Mesothelial cell of epicardium (in vitro differentiated cells): ENCODE measurements around the gene BCAR1. TPM values are rescaled to one million over a fixed set of nuclear protein-coding genes. Genes with fewer than 3 reads are reported as not detected.

ENCODE experiments used
- DNase-seq, 2 experiments: peaks; one replicate each; pipeline ENCODE4 v3.0.0; 2021; ENCODE audit warnings: low spot score in 2 of 2; ENCODE audit not compliant: unreplicated experiment in 2 of 2
- H3K27ac Mint-ChIP-seq: 2 replicates; pipeline ENCODE4 v1.8.0; 2021; ENCODE audit warnings: mixed read lengths
- H3K27me3 Mint-ChIP-seq: 2 replicates; pipeline ENCODE4 v1.8.0; 2021; ENCODE audit warnings: low read depth, mixed read lengths
- H3K36me3 Mint-ChIP-seq: 2 replicates; pipeline ENCODE4 v1.8.0; 2021; ENCODE audit warnings: mixed read lengths
- H3K4me1 Mint-ChIP-seq: 2 replicates; pipeline ENCODE4 v1.8.0; 2021; ENCODE audit warnings: mixed read lengths
- H3K4me3 Mint-ChIP-seq: 2 replicates; pipeline ENCODE4 v1.8.0; 2021; ENCODE audit warnings: mild to moderate bottlenecking, moderate library complexity, mixed read lengths
- H3K9me3 Mint-ChIP-seq: 2 replicates; pipeline ENCODE4 v1.8.0; 2021; ENCODE audit warnings: mixed read lengths
- total RNA-seq: library from RNA; stranded (reverse); gene quantifications from 3 replicates; pipeline ENCODE4 v1.2.1, GENCODE V29; 2021
- TF ChIP-seq, protein P1 (sequence below): fragments of 200-600 bp; sonication (generic); IDR thresholded peaks from one replicate; pipeline ENCODE4 v1.5.0; 2021; ENCODE audit warnings: antibody characterized with exemption; ENCODE audit not compliant: unreplicated experiment

The BCAR1 gene
- total RNA-seq, 1 donor from 2014 or later: 95.9 TPM

DNA sequence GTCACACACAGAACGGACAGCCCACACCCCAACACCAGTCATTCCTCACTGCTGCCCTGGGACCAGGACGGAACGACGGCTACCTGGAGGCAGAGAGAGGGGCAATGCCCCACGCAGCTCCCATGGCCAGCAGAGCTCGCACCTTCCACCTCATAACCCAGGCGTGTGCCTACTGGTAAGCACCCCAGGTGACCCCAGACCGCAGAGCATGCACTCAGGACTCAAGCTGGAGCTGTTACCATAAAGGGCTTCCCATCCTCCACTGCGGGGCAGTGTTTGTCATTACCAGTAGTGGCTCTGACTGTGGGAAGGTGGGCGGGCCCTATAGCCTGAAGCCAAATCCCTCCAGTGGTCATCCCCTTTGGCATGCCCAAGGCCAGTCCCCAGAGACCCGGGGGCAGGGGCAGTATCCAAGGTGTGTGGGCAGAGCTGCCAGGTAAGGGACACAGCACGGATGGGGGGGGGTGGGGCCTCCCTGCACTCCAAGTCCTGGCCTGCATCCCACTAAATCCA, 4.7 kb upstream of the BCAR1 start:
- H3K27me3 Mint-ChIP-seq: no peaks in the 10 kb centered on the region
- peak overlapping the region; percentile 94 for H3K27ac Mint-ChIP-seq
- no peak for DNase-seq
- H3K4me1 Mint-ChIP-seq: peaks cover 76% of the 10 kb centered on the region
- TF ChIP-seq, protein P1, sequence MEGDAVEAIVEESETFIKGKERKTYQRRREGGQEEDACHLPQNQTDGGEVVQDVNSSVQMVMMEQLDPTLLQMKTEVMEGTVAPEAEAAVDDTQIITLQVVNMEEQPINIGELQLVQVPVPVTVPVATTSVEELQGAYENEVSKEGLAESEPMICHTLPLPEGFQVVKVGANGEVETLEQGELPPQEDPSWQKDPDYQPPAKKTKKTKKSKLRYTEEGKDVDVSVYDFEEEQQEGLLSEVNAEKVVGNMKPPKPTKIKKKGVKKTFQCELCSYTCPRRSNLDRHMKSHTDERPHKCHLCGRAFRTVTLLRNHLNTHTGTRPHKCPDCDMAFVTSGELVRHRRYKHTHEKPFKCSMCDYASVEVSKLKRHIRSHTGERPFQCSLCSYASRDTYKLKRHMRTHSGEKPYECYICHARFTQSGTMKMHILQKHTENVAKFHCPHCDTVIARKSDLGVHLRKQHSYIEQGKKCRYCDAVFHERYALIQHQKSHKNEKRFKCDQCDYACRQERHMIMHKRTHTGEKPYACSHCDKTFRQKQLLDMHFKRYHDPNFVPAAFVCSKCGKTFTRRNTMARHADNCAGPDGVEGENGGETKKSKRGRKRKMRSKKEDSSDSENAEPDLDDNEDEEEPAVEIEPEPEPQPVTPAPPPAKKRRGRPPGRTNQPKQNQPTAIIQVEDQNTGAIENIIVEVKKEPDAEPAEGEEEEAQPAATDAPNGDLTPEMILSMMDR: no peak
- H3K36me3 Mint-ChIP-seq: no peaks in the 10 kb centered on the region
- H3K9me3 Mint-ChIP-seq: no peaks in the 10 kb centered on the region
- H3K4me3 Mint-ChIP-seq: no peak overlapping the region

DNA sequence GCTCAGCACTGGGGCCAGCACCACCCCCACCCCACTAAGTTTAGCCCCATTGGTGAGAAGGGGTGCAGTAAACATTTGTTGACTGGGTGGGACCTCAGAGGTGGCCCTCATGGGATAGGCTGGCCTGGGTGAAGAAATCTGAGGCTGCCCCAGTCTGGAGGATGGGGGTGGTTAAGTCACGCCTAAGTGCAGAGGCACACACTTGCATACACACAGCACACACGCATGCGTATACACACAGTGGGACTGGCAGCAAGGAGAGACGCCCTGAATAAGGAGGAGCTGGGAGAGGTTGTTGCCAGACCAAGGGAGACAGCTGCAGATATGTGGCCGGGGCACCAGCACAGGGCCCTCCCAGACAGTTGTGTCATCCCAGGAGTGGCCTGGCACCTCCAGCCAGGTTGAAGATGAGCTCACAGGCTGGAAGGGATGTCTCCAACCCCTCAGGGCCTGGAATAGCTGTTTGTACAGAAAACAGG, 3.0 kb upstream of the BCAR1 start:
- TF ChIP-seq, protein P1: no peak
- Mint-ChIP-seq H3K27me3 (no peaks in the 10 kb centered on the region), H3K36me3 (no peaks in the 10 kb centered on the region), H3K4me3 (no peak overlapping the region), H3K27ac (peak overlapping the region; percentile 94), H3K4me1 (peaks cover 80% of the 10 kb centered on the region), H3K9me3 (no peaks in the 10 kb centered on the region)
- no peak for DNase-seq

DNA sequence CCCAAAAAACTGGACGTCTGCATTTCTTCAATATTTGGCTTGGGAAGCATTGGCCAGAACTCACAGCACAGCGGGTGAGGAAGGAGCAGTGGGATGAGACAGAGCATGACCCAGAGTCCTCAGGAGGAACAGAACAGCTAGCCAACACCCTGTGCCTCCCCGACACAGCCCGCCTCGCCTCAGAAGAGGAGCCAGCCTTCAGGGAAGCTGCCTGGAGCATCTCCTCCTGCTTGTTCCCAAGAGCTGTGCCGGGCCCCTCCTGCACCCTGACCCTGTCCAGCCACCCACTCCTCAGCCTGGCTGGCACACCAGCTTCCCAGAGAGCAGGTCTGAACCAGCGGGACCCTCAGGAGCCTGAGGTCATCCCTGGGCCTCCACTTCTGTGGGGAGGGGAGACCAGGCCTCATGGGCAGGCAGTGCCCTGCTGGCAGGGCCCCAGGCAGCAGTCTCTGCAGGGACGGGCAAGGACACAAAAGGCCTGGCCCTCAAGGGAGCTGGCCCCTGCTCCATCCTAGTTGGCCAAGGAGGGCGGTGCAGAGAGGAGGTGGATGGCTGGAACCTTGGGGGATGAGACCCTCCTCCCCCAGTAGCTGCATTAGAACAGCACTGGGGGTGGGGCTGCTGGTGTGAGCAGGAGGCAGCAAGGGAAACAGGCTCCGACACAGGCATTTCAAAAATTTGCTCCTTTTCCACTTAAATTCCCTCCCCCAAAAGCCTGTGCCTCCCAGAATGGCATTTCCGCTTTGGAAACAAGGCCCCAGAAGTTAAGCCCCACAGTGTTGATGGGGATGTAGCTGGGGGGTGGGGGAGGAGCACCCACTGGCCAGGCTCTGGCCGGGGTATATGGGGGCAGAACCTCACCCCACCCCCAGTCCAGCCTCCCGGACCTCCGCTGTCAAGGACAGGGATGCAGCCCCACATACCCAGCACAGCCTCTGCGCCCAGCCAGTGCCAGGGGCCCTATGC, 1.8 kb upstream of the BCAR1 start:
- TF ChIP-seq, protein P1: no peak
- peak in 1 of 2 experiments; percentile 16 for DNase-seq
- Mint-ChIP-seq H3K4me3 (peak overlapping the region; percentile 46), H3K4me1 (peaks cover 77% of the 10 kb centered on the region), H3K27ac (peak overlapping the region; percentile 91), H3K9me3 (no peaks in the 10 kb centered on the region), H3K27me3 (no peaks in the 10 kb centered on the region), H3K36me3 (no peaks in the 10 kb centered on the region)

DNA sequence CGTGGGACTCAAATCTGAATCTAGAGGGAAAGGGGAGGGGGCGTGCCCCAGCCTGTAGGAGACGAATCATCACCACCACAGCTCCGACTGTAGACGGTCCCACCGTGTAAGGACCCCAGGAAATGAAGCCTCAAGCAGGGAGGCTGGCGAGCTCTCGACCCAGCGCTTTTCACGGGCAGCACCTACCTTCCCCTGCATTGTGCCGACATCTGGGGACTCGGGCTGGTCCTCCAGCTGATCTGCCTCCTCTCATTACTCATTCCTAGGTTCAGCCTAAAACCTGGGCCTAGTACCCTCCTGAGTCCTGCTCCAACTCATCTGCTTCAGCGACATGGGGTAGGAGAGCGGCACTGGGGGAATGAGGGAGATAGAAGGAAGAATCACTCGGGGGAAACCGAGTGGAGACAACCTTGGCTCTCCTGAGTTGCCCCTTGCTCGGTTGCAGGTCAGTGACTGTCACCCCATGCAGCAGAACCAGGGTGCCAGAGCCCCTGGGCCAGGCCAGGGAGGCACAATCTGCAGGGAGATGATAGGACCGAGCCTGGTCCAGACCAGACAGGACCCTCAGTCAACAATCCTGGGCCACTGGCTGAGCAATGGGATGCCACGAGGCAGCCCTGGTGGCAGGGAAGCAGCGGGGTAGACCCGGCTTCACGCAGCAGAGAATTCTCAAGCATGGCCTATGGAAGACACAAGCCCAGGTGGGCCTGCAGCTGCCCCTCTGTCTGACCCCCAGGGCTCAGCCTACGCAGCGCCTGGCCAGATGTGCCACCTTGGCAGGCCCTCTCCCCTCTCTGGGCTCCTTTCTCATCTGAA, 833 bp upstream of the BCAR1 start:
- TF ChIP-seq, protein P1: no peak
- Mint-ChIP-seq H3K4me1 (peaks cover 74% of the 10 kb centered on the region), H3K36me3 (no peaks in the 10 kb centered on the region)

DNA sequence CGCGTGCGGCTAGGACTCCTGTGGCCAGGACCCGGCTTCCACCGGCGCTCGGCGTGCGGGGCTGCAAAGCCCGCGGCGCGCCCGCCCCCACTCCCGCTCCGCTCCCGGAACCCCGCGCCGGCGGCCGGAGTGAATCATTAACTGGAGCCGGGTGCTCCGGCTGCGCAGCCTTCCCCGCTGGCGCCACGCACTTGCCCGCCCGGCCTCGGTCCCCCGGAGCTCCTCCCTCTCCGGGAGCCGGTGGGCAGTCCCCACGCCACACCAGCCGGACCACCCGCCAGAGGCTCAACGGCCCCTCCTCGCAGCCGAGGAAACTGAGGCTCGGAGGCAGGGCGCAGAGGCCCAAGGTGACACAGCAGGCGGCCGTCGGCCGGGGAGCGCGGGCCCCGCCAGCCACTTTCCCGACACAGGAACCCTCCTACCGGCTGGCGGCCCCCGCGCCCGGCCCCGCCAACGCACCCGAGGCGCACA, 580 bp downstream of the BCAR1 start:
- peak in 1 of 2 experiments; percentile 69 for DNase-seq
- peak overlapping the region; percentile 80 for H3K4me3 Mint-ChIP-seq
- H3K36me3 Mint-ChIP-seq: no peaks in the 10 kb centered on the region
- H3K4me1 Mint-ChIP-seq: peaks cover 73% of the 10 kb centered on the region
- peak overlapping the region; percentile 91 for H3K27ac Mint-ChIP-seq
- TF ChIP-seq, protein P1: no peak
- no peaks in the 10 kb centered on the region for H3K27me3 Mint-ChIP-seq
- no peaks in the 10 kb centered on the region for H3K9me3 Mint-ChIP-seq

More for the DNA sequence above, 833 bp upstream of the BCAR1 start:
- H3K9me3 Mint-ChIP-seq: no peaks in the 10 kb centered on the region
- peak overlapping the region; percentile 93 for H3K27ac Mint-ChIP-seq
- no peak for DNase-seq
- H3K27me3 Mint-ChIP-seq: no peaks in the 10 kb centered on the region
- H3K4me3 Mint-ChIP-seq: peak overlapping the region; percentile 67
